ENCODE data around the gene SLC66A3.

GRCh38 chr2:11169333-11169732 lies 14.1 kb downstream of the SLC66A3 start:
- no peak for TF ChIP-seq CTCF (conservative IDR thresholded peaks at IDR 0.05; ENCODE audit: low read depth, low read length)
- TF ChIP-seq EZH2 (IDR thresholded peaks at IDR 0.05; ENCODE audit: low read length, unreplicated experiment), result no peak
